IMR-90 (cell line): Measurements from ENCODE around the gene ECT2. TPM values are rescaled to one million over a fixed set of nuclear protein-coding genes. Genes with fewer than 3 reads are reported as not detected.

Experiments used
- ATAC-seq: fragments of 200-7000 bp; cut with Tn5 transposase; 2 replicates; pipeline ENCODE4 v1.9.1; 2020; ENCODE audit warnings: low read depth, mild to moderate bottlenecking, moderate library complexity
- BruUV-seq: library from RNA; stranded (reverse); fragments of 400-500 nt; replicated peaks from 2 replicates; lab custom pipeline; 2021; lab: Mats Ljungman, UMichigan
- CTCF ChIA-PET: fragments of 300-600 bp; formaldehyde crosslinking; extraction: SDS; loops from one replicate; lab custom pipeline; 2021; ENCODE audit warnings: antibody characterized with exemption; lab: Yijun Ruan, JAX
- POLR2A ChIA-PET: fragments of 300-600 bp; sonication (Branson Sonifier 250); formaldehyde crosslinking; loops from one replicate; lab custom pipeline; 2022; ENCODE audit warnings: antibody characterized with exemption; ENCODE audit not compliant: unreplicated experiment; lab: Charles Lee
- DNase-seq: peaks from one replicate; pipeline ENCODE4 v3.0.0; 2013
- H2AFZ ChIP-seq: replicated peaks from 2 replicates; pipeline ENCODE3; 2013; ENCODE audit warnings: low read length, mild to moderate bottlenecking; ENCODE audit not compliant: poor library complexity
- H2AK5ac ChIP-seq: 2 replicates; pipeline ENCODE4 v1.6.1; 2013; ENCODE audit warnings: low read depth, low read length, inconsistent platforms
- H2AK9ac ChIP-seq: replicated peaks from 2 replicates; pipeline ENCODE3; 2013; ENCODE audit warnings: mild to moderate bottlenecking, low read depth, low read length, moderate library complexity; ENCODE audit not compliant: poor library complexity
- H2BK120ac ChIP-seq: 2 replicates; pipeline ENCODE4 v1.6.1; 2013; ENCODE audit warnings: low read depth, low read length, inconsistent platforms
- H2BK15ac ChIP-seq: 3 replicates; pipeline ENCODE4 v1.6.1; 2013; ENCODE audit warnings: low read depth, low read length, inconsistent platforms
- H2BK20ac ChIP-seq: 2 replicates; pipeline ENCODE4 v1.6.1; 2013; ENCODE audit warnings: low read depth, mild to moderate bottlenecking, inconsistent platforms, low read length, moderate library complexity
- H2BK5ac ChIP-seq: 2 replicates; pipeline ENCODE4 v1.6.1; 2013; ENCODE audit warnings: mild to moderate bottlenecking, low read depth, low read length, inconsistent platforms; ENCODE audit not compliant: poor library complexity, severe bottlenecking
- H3K14ac ChIP-seq: replicated peaks from 2 replicates; pipeline ENCODE4 v1.6.1; 2013; ENCODE audit warnings: low read depth, low read length, inconsistent platforms
- H3K18ac ChIP-seq: 2 replicates; pipeline ENCODE4 v1.6.1; 2013; ENCODE audit warnings: low read depth, low read length, control low read depth
- H3K23ac ChIP-seq: 2 replicates; pipeline ENCODE4 v1.6.1; 2013; ENCODE audit warnings: low read depth, low read length, inconsistent platforms
- H3K27ac ChIP-seq: 2 replicates; pipeline ENCODE4 v1.5.1; 2013; ENCODE audit warnings: mild to moderate bottlenecking, control low read depth, low read length; ENCODE audit not compliant: insufficient read depth
- H3K27me3 ChIP-seq: 2 replicates; pipeline ENCODE4 v1.6.1; 2013; ENCODE audit warnings: low read length; ENCODE audit not compliant: control insufficient read depth, insufficient read depth
- H3K36me3 ChIP-seq: 2 replicates; pipeline ENCODE4 v1.6.1; 2013; ENCODE audit warnings: low read length, mixed read lengths; ENCODE audit not compliant: control insufficient read depth, insufficient read depth
- H3K4ac ChIP-seq: 2 replicates; pipeline ENCODE4 v1.6.1; 2013; ENCODE audit warnings: low read depth, low read length, inconsistent platforms
- H3K4me1 ChIP-seq: 2 replicates; pipeline ENCODE4 v1.6.1; 2013; ENCODE audit warnings: low read length, mixed read lengths; ENCODE audit not compliant: control insufficient read depth, insufficient read depth
- H3K4me2 ChIP-seq: 2 replicates; pipeline ENCODE4 v1.6.1; 2013; ENCODE audit warnings: low read depth, mild to moderate bottlenecking, control low read depth, low read length, moderate library complexity
- H3K4me3 ChIP-seq: 2 replicates; pipeline ENCODE4 v1.5.1; 2013; ENCODE audit warnings: low read depth, mild to moderate bottlenecking, control low read depth, low read length, moderate library complexity; ENCODE audit not compliant: insufficient read depth
- H3K56ac ChIP-seq: 2 replicates; pipeline ENCODE4 v1.6.1; 2013; ENCODE audit warnings: low read length, inconsistent platforms; ENCODE audit not compliant: insufficient read depth; ENCODE audit errors: extremely low read depth
- H3K79me1 ChIP-seq, 2 experiments: 2 replicates each; pipeline ENCODE4 v1.6.1; 2013; ENCODE audit warnings: low read length in 2 of 2, inconsistent platforms in 1 of 2, low read depth in 1 of 2
- H3K9ac ChIP-seq: 2 replicates; pipeline ENCODE4 v1.6.1; 2013; ENCODE audit warnings: low read depth, low read length, control low read depth
- H3K9me1 ChIP-seq: 2 replicates; pipeline ENCODE4 v1.6.1; 2013; ENCODE audit warnings: low read length, inconsistent platforms; ENCODE audit not compliant: insufficient read depth
- H3K9me3 ChIP-seq: 2 replicates; pipeline ENCODE4 v1.6.1; 2013; ENCODE audit warnings: low read length; ENCODE audit not compliant: control insufficient read depth, insufficient read depth
- H4K20me1 ChIP-seq: 2 replicates; pipeline ENCODE4 v1.6.1; 2013; ENCODE audit warnings: low read length, inconsistent platforms; ENCODE audit not compliant: insufficient read depth
- H4K5ac ChIP-seq: 2 replicates; pipeline ENCODE4 v1.6.1; 2013; ENCODE audit warnings: mild to moderate bottlenecking, low read depth, low read length, control low read depth
- H4K8ac ChIP-seq, 2 experiments: 2 replicates each; pipeline ENCODE4 v1.6.1; 2013; ENCODE audit warnings: low read depth in 2 of 2, low read length in 2 of 2, control low read depth in 1 of 2, inconsistent platforms in 1 of 2
- H4K91ac ChIP-seq: 2 replicates; pipeline ENCODE4 v1.6.1; 2013; ENCODE audit warnings: low read depth, low read length, inconsistent platforms; ENCODE audit not compliant: insufficient read depth
- CEBPB ChIP-seq: IDR thresholded peaks from 2 replicates; pipeline ENCODE4 v1.6.1; 2012; ENCODE audit warnings: low read depth, low read length, improper control_type of control experiment
- MAFK ChIP-seq: IDR thresholded peaks from 2 replicates; pipeline ENCODE4 v1.6.1; 2012; ENCODE audit warnings: low read depth, low read length, improper control_type of control experiment
- MAZ ChIP-seq: IDR thresholded peaks from 2 replicates; pipeline ENCODE4 v1.6.1; 2012; ENCODE audit warnings: low read depth, mild to moderate bottlenecking, low read length, improper control_type of control experiment, moderate library complexity, borderline replicate concordance
- MXI1 ChIP-seq: IDR thresholded peaks from 2 replicates; pipeline ENCODE4 v1.6.1; 2012; ENCODE audit warnings: low read depth, mild to moderate bottlenecking, low read length, moderate library complexity, borderline replicate concordance
- POLR2A ChIP-seq: IDR thresholded peaks from 2 replicates; pipeline ENCODE4 v1.6.1; 2012; ENCODE audit warnings: mild to moderate bottlenecking, low read depth, low read length
- WGBS, 2 experiments: methylation state at CpG; one replicate each; pipeline versions ENCODE4 v1.1.5 to v1.1.7; 2013; ENCODE audit warnings: missing lambda C conversion rate in 2 of 2; ENCODE audit not compliant: insufficient read length in 1 of 2; ENCODE audit errors: extremely low coverage in 2 of 2; 5-methylcytosine and 5-hydroxymethylcytosine counted together
- dilution Hi-C: fragments of 300-500 bp; cut with HindIII; formaldehyde crosslinking; loops from one replicate; pipeline ENCODE4 v1.14.3; 2018; ENCODE audit warnings: low sequenced_read_pairs; ENCODE audit not compliant: unreplicated experiment
- in situ Hi-C: fragments of 300-500 bp; cut with MboI; formaldehyde crosslinking; loops from 3 replicates; pipeline ENCODE4 v1.14.3; 2019; ENCODE audit warnings: low sequenced_read_pairs, inconsistent platforms, mixed read lengths
- intact Hi-C: fragments of 100-400 bp; cut with micrococcal nuclease; formaldehyde crosslinking; loops from 2 replicates; pipeline ENCODE4 v1.10.0; 2022
- polyA plus RNA-seq, 3 experiments: library from polyadenylated mRNA; depleted of rRNA; stranded (reverse); fragments of >200 nt; gene quantifications; 2 replicates each; pipeline ENCODE4 v1.2.3, GENCODE V29; 2012; ENCODE audit warnings: low replicate concordance in 1 of 3
- total RNA-seq: library from RNA; depleted of rRNA; stranded (reverse); fragments of >200 nt; gene quantifications from 2 replicates; pipeline ENCODE4 v1.2.3, GENCODE V29; 2012
- TF ChIP-seq, protein P1 (sequence below): fragments of 150-350 bp; IDR thresholded peaks from 2 replicates; pipeline ENCODE4 v1.6.1; 2017; ENCODE audit warnings: mild to moderate bottlenecking, antibody characterized with exemption, low read length, low read depth
- TF ChIP-seq, protein P2 (sequence below): fragments of 150-350 bp; IDR thresholded peaks from 2 replicates; pipeline ENCODE4 v1.6.1; 2016; ENCODE audit warnings: low read depth, mild to moderate bottlenecking, low read length, moderate library complexity, borderline replicate concordance

The ECT2 gene
- total and polyA plus RNA-seq, 2 of the 4 experiments (the other 2 are of a cell fraction), result 18.1 to 37.8 TPM

DNA sequence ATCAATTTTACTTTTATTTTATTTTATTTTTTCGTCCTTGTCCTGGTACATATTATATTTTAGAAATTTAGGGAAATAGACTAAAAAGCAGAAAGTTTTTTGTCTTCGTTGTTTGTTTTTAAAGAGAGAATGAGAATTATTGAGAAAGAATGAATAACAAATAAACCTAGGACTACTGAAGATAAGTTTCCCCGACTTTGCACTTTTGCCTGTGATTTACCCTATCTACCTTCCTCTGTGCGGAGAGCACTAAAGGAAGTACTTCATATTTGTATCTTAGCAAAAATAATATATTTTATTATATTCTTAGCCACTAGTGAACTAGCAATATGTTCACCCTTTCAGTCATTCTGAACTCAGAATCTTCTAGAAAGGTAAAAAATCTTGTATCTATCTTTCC is 60.6 kb downstream of the ECT2 start:
- no peak overlapping the region for H3K27ac ChIP-seq
- no peak overlapping the region for H3K4ac ChIP-seq
- H4K91ac ChIP-seq, result no peak overlapping the region
- no peak overlapping the region for H3K23ac ChIP-seq
- no peak overlapping the region for H2AK5ac ChIP-seq
- no peaks in the 10 kb centered on the region for H3K36me3 ChIP-seq
- no peak overlapping the region for H4K8ac ChIP-seq
- dilution Hi-C loops (no loop called here), intact Hi-C loops (no loop called here), in situ Hi-C loops (no loop called here)
- WGBS, 2 experiments, result 100% methylated on average over 1 of the region's 4 CpGs; no CpG with 5 or more reads in 1 of the 2 experiments
- H2BK15ac ChIP-seq, result no peak overlapping the region
- ATAC-seq (no peak), DNase-seq (no peak)
- H3K4me2 ChIP-seq, result no peak overlapping the region
- no peak overlapping the region for H3K9ac ChIP-seq
- no peak overlapping the region for H2BK20ac ChIP-seq
- H2BK5ac ChIP-seq, result no peak overlapping the region
- no peak overlapping the region for H2AK9ac ChIP-seq
- ChIA-PET CTCF (no interaction called here), POLR2A (no interaction called here)
- no peaks in the 10 kb centered on the region for H3K9me1 ChIP-seq
- H3K4me3 ChIP-seq, result no peak overlapping the region
- no peaks in the 10 kb centered on the region for H3K4me1 ChIP-seq
- H4K5ac ChIP-seq, result no peak overlapping the region
- H3K9me3 ChIP-seq, result no peaks in the 10 kb centered on the region
- peaks cover 5 to 9% of the 10 kb centered on the region in 2 experiments for H3K79me1 ChIP-seq
- no peak overlapping the region for H3K18ac ChIP-seq
- BruUV-seq, result no TSS peak
- H2BK120ac ChIP-seq, result no peak overlapping the region
- no peak overlapping the region for H2AFZ ChIP-seq
- no peaks in the 10 kb centered on the region for H4K20me1 ChIP-seq
- no peak overlapping the region for H3K56ac ChIP-seq
- H3K27me3 ChIP-seq, result no peaks in the 10 kb centered on the region
- TF ChIP-seq, protein P1, sequence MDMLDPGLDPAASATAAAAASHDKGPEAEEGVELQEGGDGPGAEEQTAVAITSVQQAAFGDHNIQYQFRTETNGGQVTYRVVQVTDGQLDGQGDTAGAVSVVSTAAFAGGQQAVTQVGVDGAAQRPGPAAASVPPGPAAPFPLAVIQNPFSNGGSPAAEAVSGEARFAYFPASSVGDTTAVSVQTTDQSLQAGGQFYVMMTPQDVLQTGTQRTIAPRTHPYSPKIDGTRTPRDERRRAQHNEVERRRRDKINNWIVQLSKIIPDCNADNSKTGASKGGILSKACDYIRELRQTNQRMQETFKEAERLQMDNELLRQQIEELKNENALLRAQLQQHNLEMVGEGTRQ, result no peak
- TF ChIP-seq MAZ, result no peak
- no peak for TF ChIP-seq CEBPB
- peak; percentile 88 for TF ChIP-seq MAFK
- no peak for TF ChIP-seq POLR2A
- TF ChIP-seq, protein P2, sequence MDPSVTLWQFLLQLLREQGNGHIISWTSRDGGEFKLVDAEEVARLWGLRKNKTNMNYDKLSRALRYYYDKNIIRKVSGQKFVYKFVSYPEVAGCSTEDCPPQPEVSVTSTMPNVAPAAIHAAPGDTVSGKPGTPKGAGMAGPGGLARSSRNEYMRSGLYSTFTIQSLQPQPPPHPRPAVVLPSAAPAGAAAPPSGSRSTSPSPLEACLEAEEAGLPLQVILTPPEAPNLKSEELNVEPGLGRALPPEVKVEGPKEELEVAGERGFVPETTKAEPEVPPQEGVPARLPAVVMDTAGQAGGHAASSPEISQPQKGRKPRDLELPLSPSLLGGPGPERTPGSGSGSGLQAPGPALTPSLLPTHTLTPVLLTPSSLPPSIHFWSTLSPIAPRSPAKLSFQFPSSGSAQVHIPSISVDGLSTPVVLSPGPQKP, result no peak
- no peak for TF ChIP-seq MXI1
- H3K14ac ChIP-seq, result no peak overlapping the region
